Naive thymus-derived CD8-positive, alpha-beta T cell (primary cell): ENCODE measurements around the gene ATP6V1G3. TPM values are rescaled to one million over a fixed set of nuclear protein-coding genes. Genes with fewer than 3 reads are reported as not detected.
"Not testable (repeated sequence)": the region's sequence is repeated elsewhere in the genome, so short reads cannot be mapped to it uniquely, and the experiment has no call there.

Experiments used
- ATAC-seq, 2 donors: fragments of 150-1000 bp; cut with Tn5 transposase in 1 of 2; sonication (Bioruptor Pico), chemical (Tn5 transposase) in 1 of 2; 1 replicate in 1 of 2; 2 replicates in 1 of 2; pipeline ENCODE4 v1.10.0; 2021; ENCODE audit warnings: mild to moderate bottlenecking in 2 of 2, moderate library complexity in 2 of 2
- POLR2A ChIA-PET: fragments of 350-600 bp; sonication (Branson Sonifier 250); formaldehyde crosslinking; loops from one replicate; lab custom pipeline; 2021; ENCODE audit warnings: antibody characterized with exemption; lab: Charles Lee
- DNase-seq, 10 donors: peaks; one replicate each; pipeline versions ENCODE4 v3.0.0 to v3.0.0-alpha.2; 2020 to 2022
- H3K27ac Mint-ChIP-seq, 10 donors: one replicate each; pipeline ENCODE4 v1.8.0; 2020 to 2022; ENCODE audit warnings: mild to moderate bottlenecking in 10 of 10, mixed read lengths in 10 of 10, moderate library complexity in 4 of 10, inconsistent platforms in 1 of 10
- H3K27me3 Mint-ChIP-seq, 5 donors: one replicate each; pipeline ENCODE4 v1.8.0; 2021 to 2022; ENCODE audit warnings: mixed read lengths in 5 of 5
- H3K36me3 Mint-ChIP-seq, 3 donors: one replicate each; pipeline ENCODE4 v1.8.0; 2020 to 2022; ENCODE audit warnings: mixed read lengths in 3 of 3, mild to moderate bottlenecking in 2 of 3, inconsistent platforms in 1 of 3
- H3K4me1 Mint-ChIP-seq, 4 donors: one replicate each; pipeline ENCODE4 v1.8.0; 2021 to 2022; ENCODE audit warnings: mixed read lengths in 4 of 4
- H3K4me3 Mint-ChIP-seq, 10 donors: one replicate each; pipeline ENCODE4 v1.8.0; 2020 to 2022; ENCODE audit warnings: mild to moderate bottlenecking in 10 of 10, mixed read lengths in 10 of 10, moderate library complexity in 6 of 10, inconsistent platforms in 1 of 10
- H3K9me3 Mint-ChIP-seq, 9 donors: one replicate each; pipeline ENCODE4 v1.8.0; 2020 to 2022; ENCODE audit warnings: mixed read lengths in 9 of 9, mild to moderate bottlenecking in 3 of 9, inconsistent platforms in 1 of 9, moderate library complexity in 1 of 9
- polyA plus RNA-seq, 3 donors: library from polyadenylated mRNA; unstranded; fragments of 300-500 nt; fragmentation: Illumina TruSeq; gene quantifications; one replicate each; pipeline ENCODE4 v1.2.3, GENCODE V29; 2021
- total RNA-seq, 8 experiments: library from RNA in 2 of 8; stranded (reverse) in 2 of 8; gene quantifications; one replicate each; pipeline ENCODE4 v1.2.3 and lab custom pipeline; 2021 to 2026

Gene ATP6V1G3
- total and polyA plus RNA-seq, 5 experiments from 2014 or later, result not detected

- H3K4me1 Mint-ChIP-seq, result peaks cover 22 to 71% (median 54%) of the 10 kb centered on the region in 4 donors
- no peak for ATAC-seq
- H3K4me3 Mint-ChIP-seq, result no peak overlapping the region
- DNase-seq, result no peak
- POLR2A ChIA-PET, result interaction anchor here (0.5 to 2.2 kb wide), 3 partner anchors 7 to 72 kb away, joined by 4 to 7 read pairs (median 5); no protein-coding TSS in a partner anchor
- H3K9me3 Mint-ChIP-seq, result peaks cover 2 to 13% (median 9%) of the 10 kb centered on the region in 9 donors
- H3K27ac Mint-ChIP-seq, result peak overlapping the region in 3 of 10 donors; percentile 27 to 65 (median 50)
- H3K27me3 Mint-ChIP-seq, result no peaks in the 10 kb centered on the region
- peaks cover 0 to 11% (median 8%) of the 10 kb centered on the region in 3 donors for H3K36me3 Mint-ChIP-seq
These were observed 2.2 kb upstream of the ATP6V1G3 start for GRCh38 chr1:198542632-198543031.

GRCh38 chr1:198541737-198542136 is 1.3 kb upstream of the ATP6V1G3 start:
- Mint-ChIP-seq H3K36me3 (peaks cover 0 to 3% (median 3%) of the 10 kb centered on the region in 3 donors), H3K27ac (peak overlapping the region in 8 of 10 donors; percentile 21 to 77 (median 54)), H3K4me3 (peak overlapping the region in 3 of 10 donors; percentile 4 to 30 (median 15)), H3K4me1 (peaks cover 28 to 79% (median 62%) of the 10 kb centered on the region in 4 donors), H3K27me3 (no peaks in the 10 kb centered on the region), H3K9me3 (peaks cover 0 to 4% (median 3%) of the 10 kb centered on the region in 9 donors)
- DNase-seq, result no peak
- POLR2A ChIA-PET, result interaction anchor here (0.7 to 1.2 kb wide), 4 partner anchors 9 to 103 kb away, joined by 3 to 5 read pairs (median 5); no protein-coding TSS in a partner anchor
- ATAC-seq, result no peak

GRCh38 chr1:198538579-198539364 is 1.7 kb downstream of the ATP6V1G3 start:
- peak in 1 of 10 donors; percentile 23 for DNase-seq
- no peaks in the 10 kb centered on the region for H3K27me3 Mint-ChIP-seq
- POLR2A ChIA-PET, result interaction anchor here (0.6 to 2.5 kb wide), 11 partner anchors 13 to 129 kb away, joined by 3 to 10 read pairs (median 3); no protein-coding TSS in a partner anchor
- peaks cover 31 to 91% (median 77%) of the 10 kb centered on the region in 4 donors for H3K4me1 Mint-ChIP-seq
- H3K9me3 Mint-ChIP-seq, result peaks cover 0 to 3% (median 0%) of the 10 kb centered on the region in 9 donors
- H3K4me3 Mint-ChIP-seq, result peak overlapping the region; percentile 59 to 89 (median 74)
- no peaks in the 10 kb centered on the region for H3K36me3 Mint-ChIP-seq
- H3K27ac Mint-ChIP-seq, result peak overlapping the region; percentile 74 to 99 (median 93)
- peak; percentile 60 to 67 for ATAC-seq

GRCh38 chr1:198535631-198536030 is 4.8 kb downstream of the ATP6V1G3 start:
- ATAC-seq, result no peak
- peaks cover 0 to 23% (median 0%) of the 10 kb centered on the region in 9 donors for H3K9me3 Mint-ChIP-seq
- H3K4me1 Mint-ChIP-seq, result peaks cover 34 to 83% (median 79%) of the 10 kb centered on the region in 4 donors
- H3K27me3 Mint-ChIP-seq, result no peaks in the 10 kb centered on the region
- peaks cover 0 to 13% (median 7%) of the 10 kb centered on the region in 3 donors for H3K36me3 Mint-ChIP-seq
- peak overlapping the region in 5 of 10 donors; percentile 11 to 62 (median 31) for H3K4me3 Mint-ChIP-seq
- POLR2A ChIA-PET, result interaction anchor here (0.7 to 2.1 kb wide), 8 partner anchors 8 to 124 kb away, joined by 3 to 20 read pairs (median 5); no protein-coding TSS in a partner anchor
- no peak for DNase-seq
- H3K27ac Mint-ChIP-seq, result peak overlapping the region in 8 of 10 donors; percentile 57 to 99 (median 82)

GRCh38 chr1:198534548-198535418 is 5.7 kb downstream of the ATP6V1G3 start:
- peak overlapping the region; percentile 90 to 99 (median 94) for H3K27ac Mint-ChIP-seq
- peak overlapping the region; percentile 51 to 83 (median 74) for H3K4me3 Mint-ChIP-seq
- no peaks in the 10 kb centered on the region for H3K27me3 Mint-ChIP-seq
- peaks cover 35 to 85% (median 79%) of the 10 kb centered on the region in 4 donors for H3K4me1 Mint-ChIP-seq
- peaks cover 0 to 23% (median 0%) of the 10 kb centered on the region in 9 donors for H3K9me3 Mint-ChIP-seq
- DNase-seq (peak in 1 of 10 donors; percentile 28), ATAC-seq (peak; percentile 38 to 52)
- POLR2A ChIA-PET, result interaction anchor here (0.9 to 2.1 kb wide), 6 partner anchors 9 to 87 kb away, joined by 4 to 20 read pairs (median 6); no protein-coding TSS in a partner anchor
- H3K36me3 Mint-ChIP-seq, result peaks cover 0 to 13% (median 7%) of the 10 kb centered on the region in 3 donors

GRCh38 chr1:198531891-198532290 is 8.6 kb downstream of the ATP6V1G3 start:
- Mint-ChIP-seq H3K27ac (peak overlapping the region in 6 of 10 donors; percentile 19 to 92 (median 44)), H3K4me1 (peaks cover 32 to 74% (median 69%) of the 10 kb centered on the region in 4 donors), H3K36me3 (peaks cover 0 to 15% (median 7%) of the 10 kb centered on the region in 3 donors), H3K27me3 (no peaks in the 10 kb centered on the region), H3K9me3 (peaks cover 0 to 23% (median 0%) of the 10 kb centered on the region in 9 donors), H3K4me3 (no peak overlapping the region)
- DNase-seq (no peak), ATAC-seq (no peak)
- POLR2A ChIA-PET, result interaction anchor here (0.8 kb wide), 1 partner anchor 10 kb away, joined by 3 read pairs; no protein-coding TSS in a partner anchor

GRCh38 chr1:198530953-198531352 is 9.5 kb downstream of the ATP6V1G3 start:
- Mint-ChIP-seq H3K27ac (peak overlapping the region in 1 of 10 donors; percentile 33), H3K4me3 (no peak overlapping the region), H3K9me3 (peaks cover 0 to 23% (median 0%) of the 10 kb centered on the region in 9 donors), H3K4me1 (peaks cover 37 to 72% (median 70%) of the 10 kb centered on the region in 4 donors), H3K36me3 (peaks cover 0 to 15% (median 7%) of the 10 kb centered on the region in 3 donors), H3K27me3 (no peaks in the 10 kb centered on the region)
- ATAC-seq, result no peak
- no peak for DNase-seq
- POLR2A ChIA-PET, result interaction anchor here (0.7 to 1.9 kb wide), 3 partner anchors 9 to 12 kb away, joined by 3 to 5 read pairs (median 3); partner anchors contain the start of gene ATP6V1G3

GRCh38 chr1:198529414-198529813 is 11.1 kb downstream of the ATP6V1G3 start:
- peak overlapping the region in 3 of 10 donors; percentile 12 to 23 (median 12) for H3K4me3 Mint-ChIP-seq
- ATAC-seq (no peak), DNase-seq (no peak)
- H3K36me3 Mint-ChIP-seq, result peaks cover 0 to 15% (median 7%) of the 10 kb centered on the region in 3 donors
- POLR2A ChIA-PET, result interaction anchor here (0.7 to 1.9 kb wide), 3 partner anchors 11 to 93 kb away, joined by 3 to 5 read pairs (median 4); partner anchors contain the start of gene ATP6V1G3
- H3K9me3 Mint-ChIP-seq, result peaks cover 0 to 23% (median 0%) of the 10 kb centered on the region in 9 donors
- peaks cover 38 to 74% (median 71%) of the 10 kb centered on the region in 4 donors for H3K4me1 Mint-ChIP-seq
- peak overlapping the region in 3 of 10 donors; percentile 7 to 57 (median 28) for H3K27ac Mint-ChIP-seq
- no peaks in the 10 kb centered on the region for H3K27me3 Mint-ChIP-seq

GRCh38 chr1:198528364-198528763 is 12.1 kb downstream of the ATP6V1G3 start:
- H3K9me3 Mint-ChIP-seq, result peaks cover 0 to 15% (median 0%) of the 10 kb centered on the region in 9 donors
- H3K36me3 Mint-ChIP-seq, result peaks cover 0 to 11% (median 7%) of the 10 kb centered on the region in 3 donors

GRCh38 chr1:198524556-198524955 is 15.9 kb downstream of the ATP6V1G3 start:
- H3K4me3 Mint-ChIP-seq, result peak overlapping the region; percentile 73 to 94 (median 86)
- POLR2A ChIA-PET, result interaction anchor here (0.7 to 5.5 kb wide), 9 partner anchors 8 to 198 kb away, joined by 3 to 44 read pairs (median 5); no protein-coding TSS in a partner anchor
- peaks cover 0 to 2% (median 0%) of the 10 kb centered on the region in 3 donors for H3K36me3 Mint-ChIP-seq
- ATAC-seq, result no peak
- no peak for DNase-seq
- H3K27ac Mint-ChIP-seq, result peak overlapping the region; percentile 91 to 99 (median 96)
- peaks cover 30 to 77% (median 71%) of the 10 kb centered on the region in 4 donors for H3K4me1 Mint-ChIP-seq
- H3K9me3 Mint-ChIP-seq, result no peaks in the 10 kb centered on the region
- H3K27me3 Mint-ChIP-seq, result no peaks in the 10 kb centered on the region

More at GRCh38 chr1:198528364-198528763, 12.1 kb downstream of the ATP6V1G3 start:
- no peak for ATAC-seq
- Mint-ChIP-seq H3K4me3 (no peak overlapping the region), H3K27me3 (no peaks in the 10 kb centered on the region), H3K4me1 (peaks cover 30 to 69% (median 67%) of the 10 kb centered on the region in 4 donors), H3K27ac (peak overlapping the region in 1 of 10 donors; percentile 97)
- POLR2A ChIA-PET, result interaction anchor here (0.7 to 5.5 kb wide), 2 partner anchors 94 to 152 kb away, joined by 3 to 44 read pairs; no protein-coding TSS in a partner anchor
- no peak for DNase-seq

GRCh38 chr1:198524127-198524526 is 16.4 kb downstream of the ATP6V1G3 start:
- not testable (repeated sequence) for H3K27me3 Mint-ChIP-seq, H3K36me3 Mint-ChIP-seq, H3K9me3 Mint-ChIP-seq
- ATAC-seq (peak; percentile 20 to 38), DNase-seq (peak in 5 of 10 donors; percentile 6 to 40 (median 22))
- POLR2A ChIA-PET, result interaction anchor here (0.7 to 5.5 kb wide), 7 partner anchors 11 to 198 kb away, joined by 3 to 44 read pairs (median 7); no protein-coding TSS in a partner anchor
- Mint-ChIP-seq H3K4me1 (peaks cover 34 to 79% (median 74%) of the 10 kb centered on the region in 4 donors), H3K27ac (peak overlapping the region; percentile 91 to 99 (median 96)), H3K4me3 (peak overlapping the region; percentile 73 to 94 (median 86))
